Endodermal cell (in vitro differentiated cells): Measurements from ENCODE around the gene TP53RK. TPM values are rescaled to one million over a fixed set of nuclear protein-coding genes. Genes with fewer than 3 reads are reported as not detected.

Source experiments
- DNase-seq: peaks from one replicate; pipeline ENCODE4 v3.0.0-alpha.2; 2017
- H3K27ac ChIP-seq: 2 replicates; pipeline ENCODE4 v1.5.1; 2013; ENCODE audit warnings: mild to moderate bottlenecking, low read depth, low read length, moderate library complexity
- H3K27me3 ChIP-seq: 2 replicates; pipeline ENCODE4 v1.6.1; 2013; ENCODE audit warnings: mild to moderate bottlenecking, low read length, moderate library complexity; ENCODE audit not compliant: insufficient read depth, control insufficient read depth, poor library complexity, severe bottlenecking
- H3K36me3 ChIP-seq: 2 replicates; pipeline ENCODE4 v1.7.0; 2013; ENCODE audit warnings: mild to moderate bottlenecking, low read length, moderate library complexity; ENCODE audit not compliant: control insufficient read depth, insufficient read depth
- H3K4me1 ChIP-seq: one replicate; pipeline ENCODE4 v1.7.0; 2013; ENCODE audit warnings: low read length; ENCODE audit not compliant: control insufficient read depth, insufficient read depth
- H3K4me3 ChIP-seq: 2 replicates; pipeline ENCODE4 v1.5.1; 2013; ENCODE audit warnings: mild to moderate bottlenecking, low read length, moderate library complexity
- H3K9ac ChIP-seq: 2 replicates; pipeline ENCODE4 v1.6.1; 2013; ENCODE audit warnings: mild to moderate bottlenecking, low read length, moderate library complexity; ENCODE audit not compliant: poor library complexity, severe bottlenecking; ENCODE audit errors: extremely low read depth
- H3K9me3 ChIP-seq: 2 replicates; pipeline ENCODE4 v1.6.1; 2013; ENCODE audit warnings: mild to moderate bottlenecking, low read length, moderate library complexity; ENCODE audit not compliant: control insufficient read depth
- H3K27ac Mint-ChIP-seq: 2 replicates; pipeline ENCODE4 v1.8.0; 2020; ENCODE audit warnings: mixed read lengths
- H3K27me3 Mint-ChIP-seq: 2 replicates; pipeline ENCODE4 v1.8.0; 2021; ENCODE audit warnings: mild to moderate bottlenecking, mixed read lengths; ENCODE audit not compliant: insufficient read depth
- H3K36me3 Mint-ChIP-seq: 2 replicates; pipeline ENCODE4 v1.8.0; 2020; ENCODE audit warnings: low read depth, mixed read lengths
- H3K4me1 Mint-ChIP-seq: 2 replicates; pipeline ENCODE4 v1.8.0; 2020; ENCODE audit warnings: mixed read lengths
- H3K4me3 Mint-ChIP-seq: 2 replicates; pipeline ENCODE4 v1.8.0; 2020; ENCODE audit warnings: mild to moderate bottlenecking, moderate library complexity, mixed read lengths
- H3K9me3 Mint-ChIP-seq: 2 replicates; pipeline ENCODE4 v1.8.0; 2020; ENCODE audit warnings: mild to moderate bottlenecking, mixed read lengths
- CTCF ChIP-seq: fragments of 200-600 bp; sonication (generic); conservative IDR thresholded peaks from 2 replicates; pipeline ENCODE4 v1.5.0; 2021; ENCODE audit warnings: antibody characterized with exemption, mild to moderate bottlenecking
- WGBS, 2 experiments: methylation state at CpG; one replicate each; pipeline versions ENCODE4 v1.1.5 to v1.1.7; 2013; ENCODE audit warnings: missing lambda C conversion rate in 2 of 2, mixed read lengths in 1 of 2; ENCODE audit not compliant: insufficient coverage in 1 of 2, insufficient read length in 1 of 2; 5-methylcytosine and 5-hydroxymethylcytosine counted together
- total RNA-seq, 2 donors: library from RNA; stranded (reverse); fragmentation: NEBNext Ultra II Directional in 1 of 2; extraction: Animal tissue kit (Norgen Biotek cat#: 25700) in 1 of 2; gene quantifications; 2 replicates in 1 of 2; 3 replicates in 1 of 2; pipeline ENCODE4 v1.2.1, GENCODE V29; 2021

The TP53RK gene
- total RNA-seq, 2 donors from 2014 or later = 9.4 to 9.9 TPM

DNA sequence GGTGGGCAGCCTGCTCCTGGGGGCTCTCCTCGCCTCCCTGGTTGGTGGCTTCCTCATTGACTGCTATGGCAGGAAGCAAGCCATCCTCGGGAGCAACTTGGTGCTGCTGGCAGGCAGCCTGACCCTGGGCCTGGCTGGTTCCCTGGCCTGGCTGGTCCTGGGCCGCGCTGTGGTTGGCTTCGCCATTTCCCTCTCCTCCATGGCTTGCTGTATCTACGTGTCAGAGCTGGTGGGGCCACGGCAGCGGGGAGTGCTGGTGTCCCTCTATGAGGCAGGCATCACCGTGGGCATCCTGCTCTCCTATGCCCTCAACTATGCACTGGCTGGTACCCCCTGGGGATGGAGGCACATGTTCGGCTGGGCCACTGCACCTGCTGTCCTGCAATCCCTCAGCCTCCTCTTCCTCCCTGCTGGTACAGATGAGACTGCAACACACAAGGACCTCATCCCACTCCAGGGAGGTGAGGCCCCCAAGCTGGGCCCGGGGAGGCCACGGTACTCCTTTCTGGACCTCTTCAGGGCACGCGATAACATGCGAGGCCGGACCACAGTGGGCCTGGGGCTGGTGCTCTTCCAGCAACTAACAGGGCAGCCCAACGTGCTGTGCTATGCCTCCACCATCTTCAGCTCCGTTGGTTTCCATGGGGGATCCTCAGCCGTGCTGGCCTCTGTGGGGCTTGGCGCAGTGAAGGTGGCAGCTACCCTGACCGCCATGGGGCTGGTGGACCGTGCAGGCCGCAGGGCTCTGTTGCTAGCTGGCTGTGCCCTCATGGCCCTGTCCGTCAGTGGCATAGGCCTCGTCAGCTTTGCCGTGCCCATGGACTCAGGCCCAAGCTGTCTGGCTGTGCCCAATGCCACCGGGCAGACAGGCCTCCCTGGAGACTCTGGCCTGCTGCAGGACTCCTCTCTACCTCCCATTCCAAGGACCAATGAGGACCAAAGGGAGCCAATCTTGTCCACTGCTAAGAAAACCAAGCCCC, 36.2 kb upstream of the TP53RK start:
- H3K27ac Mint-ChIP-seq = no peak overlapping the region
- no peaks in the 10 kb centered on the region for H3K4me1 Mint-ChIP-seq
- H3K9me3 ChIP-seq = peaks cover 17% of the 10 kb centered on the region
- H3K27ac ChIP-seq = no peak overlapping the region
- 94% methylated on average over 11 to 27 of the region's 27 CpGs for WGBS, 2 experiments
- peaks cover 24% of the 10 kb centered on the region for H3K36me3 Mint-ChIP-seq
- H3K9ac ChIP-seq = no peak overlapping the region
- DNase-seq = no peak
- no peaks in the 10 kb centered on the region for H3K27me3 ChIP-seq
- H3K4me3 Mint-ChIP-seq = no peak overlapping the region
- H3K27me3 Mint-ChIP-seq = no peaks in the 10 kb centered on the region
- H3K4me1 ChIP-seq = no peaks in the 10 kb centered on the region
- TF ChIP-seq CTCF = no peak
- no peaks in the 10 kb centered on the region for H3K36me3 ChIP-seq
- peaks cover 4% of the 10 kb centered on the region for H3K9me3 Mint-ChIP-seq
- H3K4me3 ChIP-seq = no peak overlapping the region

DNA sequence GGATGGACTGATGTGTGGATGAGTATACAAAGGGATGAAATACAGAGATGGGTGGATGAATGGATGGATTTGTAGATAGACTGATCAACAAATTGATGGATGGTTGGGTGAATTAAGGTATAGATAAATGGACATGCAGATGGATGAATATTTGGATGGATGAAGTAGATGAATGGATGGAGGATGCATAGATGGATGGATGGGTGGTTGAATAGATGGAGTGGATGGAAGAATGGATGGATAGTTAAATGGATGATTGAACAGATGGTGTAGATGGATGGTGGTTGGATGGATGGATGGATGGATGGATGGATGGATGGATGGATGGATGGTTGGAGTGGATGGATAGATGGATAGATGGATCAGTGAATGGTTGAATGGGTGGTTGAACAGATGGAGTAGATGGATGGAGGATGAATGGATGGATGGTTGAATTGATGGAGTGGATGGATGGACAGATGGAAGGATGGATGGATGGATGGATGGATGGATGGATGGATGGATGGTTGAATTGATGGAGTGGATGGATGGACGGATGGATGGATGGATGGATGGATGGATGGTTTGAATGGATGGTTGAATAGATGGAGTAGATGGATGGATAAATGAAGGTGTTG, 35.2 kb upstream of the TP53RK start:
- no peaks in the 10 kb centered on the region for H3K4me1 Mint-ChIP-seq
- no peak for DNase-seq
- H3K27me3 Mint-ChIP-seq = no peaks in the 10 kb centered on the region
- peaks cover 25% of the 10 kb centered on the region for H3K36me3 Mint-ChIP-seq
- H3K27ac ChIP-seq = no peak overlapping the region
- H3K4me3 ChIP-seq = no peak overlapping the region
- TF ChIP-seq CTCF = no peak
- H3K9me3 ChIP-seq = peaks cover 23% of the 10 kb centered on the region
- 25 to 45% methylated on average over 1 of the region's 1 CpG for WGBS, 2 experiments
- peaks cover 6% of the 10 kb centered on the region for H3K9me3 Mint-ChIP-seq
- no peak overlapping the region for H3K4me3 Mint-ChIP-seq
- H3K36me3 ChIP-seq = no peaks in the 10 kb centered on the region
- no peak overlapping the region for H3K27ac Mint-ChIP-seq
- no peak overlapping the region for H3K9ac ChIP-seq
- H3K27me3 ChIP-seq = no peaks in the 10 kb centered on the region
- H3K4me1 ChIP-seq = no peaks in the 10 kb centered on the region

DNA sequence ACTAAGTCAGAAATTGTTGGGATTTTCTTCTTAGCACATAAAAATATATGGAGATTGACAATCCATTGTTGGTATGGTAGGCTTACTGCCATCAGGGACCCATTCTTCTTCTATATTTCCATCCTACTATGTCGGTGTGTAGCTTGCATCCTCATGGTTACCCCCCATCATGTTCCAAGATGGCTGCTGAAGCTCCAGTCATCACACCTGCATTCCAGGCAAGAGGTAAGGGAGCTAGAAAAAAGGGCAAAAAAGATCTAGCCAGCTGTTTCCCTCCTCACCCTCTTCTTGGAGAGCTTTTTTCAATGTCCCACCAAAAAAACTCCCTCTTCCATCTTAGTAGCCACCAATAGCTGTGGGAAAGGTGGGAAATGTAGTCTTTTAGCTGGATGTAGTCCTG, 33.8 kb upstream of the TP53RK start:
- Histone ChIP-seq H3K4me3 (no peak overlapping the region), H3K27me3 (no peaks in the 10 kb centered on the region), H3K9ac (no peak overlapping the region), H3K9me3 (peaks cover 23% of the 10 kb centered on the region), H3K27ac (no peak overlapping the region), H3K36me3 (no peaks in the 10 kb centered on the region), H3K4me1 (no peaks in the 10 kb centered on the region)
- H3K27me3 Mint-ChIP-seq = no peaks in the 10 kb centered on the region
- peaks cover 20% of the 10 kb centered on the region for H3K36me3 Mint-ChIP-seq
- no peaks in the 10 kb centered on the region for H3K4me1 Mint-ChIP-seq
- WGBS, 2 experiments = 92% methylated on average over 1 of the region's 1 CpG; no CpG with 5 or more reads in 1 of the 2 experiments
- H3K27ac Mint-ChIP-seq = no peak overlapping the region
- no peak for TF ChIP-seq CTCF
- no peak for DNase-seq
- H3K4me3 Mint-ChIP-seq = no peak overlapping the region
- peaks cover 6% of the 10 kb centered on the region for H3K9me3 Mint-ChIP-seq
